AG09319 (cell line): Measurements from ENCODE around the gene CENPF.

Experiments
- DNase-seq: peaks from one replicate; pipeline ENCODE4 v3.0.0-alpha.2; 2010; ENCODE audit warnings: low read depth; ENCODE audit errors: extremely low read depth
- CTCF ChIP-seq: IDR thresholded peaks from 2 replicates; pipeline ENCODE4 v1.5.1; 2011; ENCODE audit warnings: low read depth, mild to moderate bottlenecking, inconsistent platforms, low read length, moderate library complexity

The CENPF gene

GRCh38 chr1:214579183-214579582, 23.8 kb upstream of the CENPF start:
- TF ChIP-seq CTCF: no peak

GRCh38 chr1:214581785-214582184, 21.2 kb upstream of the CENPF start:
- DNase-seq: no peak
- TF ChIP-seq CTCF: no peak

More at GRCh38 chr1:214579183-214579582, 23.8 kb upstream of the CENPF start:
- no peak for DNase-seq

GRCh38 chr1:214582289-214582891, 20.6 kb upstream of the CENPF start:
- no peak for TF ChIP-seq CTCF
- DNase-seq: no peak

- no peak for DNase-seq
- TF ChIP-seq CTCF: no peak
Measured at GRCh38 chr1:214583113-214583512, 19.9 kb upstream of the CENPF start.

- no peak for DNase-seq
- TF ChIP-seq CTCF: no peak
Measured at GRCh38 chr1:214583824-214584554, 19.0 kb upstream of the CENPF start.

GRCh38 chr1:214584805-214585766, 17.9 kb upstream of the CENPF start:
- no peak for DNase-seq
- TF ChIP-seq CTCF: peak; percentile 81
